HUES48 (cell line): ENCODE data around the gene DIDO1.

Experiments used
- H3K27ac ChIP-seq: one replicate; pipeline ENCODE4 v1.7.0; 2013; ENCODE audit warnings: low read depth, low read length, inconsistent platforms
- H3K27me3 ChIP-seq: 2 replicates; pipeline ENCODE4 v1.6.1; 2013; ENCODE audit warnings: mild to moderate bottlenecking, low read length; ENCODE audit not compliant: control insufficient read depth, insufficient read depth
- H3K36me3 ChIP-seq: 2 replicates; pipeline ENCODE4 v1.6.1; 2013; ENCODE audit warnings: low read length; ENCODE audit not compliant: control insufficient read depth, insufficient read depth
- H3K4me1 ChIP-seq: 2 replicates; pipeline ENCODE4 v1.6.1; 2013; ENCODE audit warnings: mild to moderate bottlenecking, low read length; ENCODE audit not compliant: control insufficient read depth, insufficient read depth
- H3K4me3 ChIP-seq: 2 replicates; pipeline ENCODE4 v1.5.1; 2013; ENCODE audit warnings: mild to moderate bottlenecking, low read depth, low read length
- H3K9ac ChIP-seq: 2 replicates; pipeline ENCODE4 v1.6.1; 2013; ENCODE audit warnings: mild to moderate bottlenecking, low read depth, low read length, moderate library complexity
- H3K9me3 ChIP-seq: 2 replicates; pipeline ENCODE4 v1.6.1; 2013; ENCODE audit warnings: low read length; ENCODE audit not compliant: control insufficient read depth, insufficient read depth

Gene DIDO1

DNA sequence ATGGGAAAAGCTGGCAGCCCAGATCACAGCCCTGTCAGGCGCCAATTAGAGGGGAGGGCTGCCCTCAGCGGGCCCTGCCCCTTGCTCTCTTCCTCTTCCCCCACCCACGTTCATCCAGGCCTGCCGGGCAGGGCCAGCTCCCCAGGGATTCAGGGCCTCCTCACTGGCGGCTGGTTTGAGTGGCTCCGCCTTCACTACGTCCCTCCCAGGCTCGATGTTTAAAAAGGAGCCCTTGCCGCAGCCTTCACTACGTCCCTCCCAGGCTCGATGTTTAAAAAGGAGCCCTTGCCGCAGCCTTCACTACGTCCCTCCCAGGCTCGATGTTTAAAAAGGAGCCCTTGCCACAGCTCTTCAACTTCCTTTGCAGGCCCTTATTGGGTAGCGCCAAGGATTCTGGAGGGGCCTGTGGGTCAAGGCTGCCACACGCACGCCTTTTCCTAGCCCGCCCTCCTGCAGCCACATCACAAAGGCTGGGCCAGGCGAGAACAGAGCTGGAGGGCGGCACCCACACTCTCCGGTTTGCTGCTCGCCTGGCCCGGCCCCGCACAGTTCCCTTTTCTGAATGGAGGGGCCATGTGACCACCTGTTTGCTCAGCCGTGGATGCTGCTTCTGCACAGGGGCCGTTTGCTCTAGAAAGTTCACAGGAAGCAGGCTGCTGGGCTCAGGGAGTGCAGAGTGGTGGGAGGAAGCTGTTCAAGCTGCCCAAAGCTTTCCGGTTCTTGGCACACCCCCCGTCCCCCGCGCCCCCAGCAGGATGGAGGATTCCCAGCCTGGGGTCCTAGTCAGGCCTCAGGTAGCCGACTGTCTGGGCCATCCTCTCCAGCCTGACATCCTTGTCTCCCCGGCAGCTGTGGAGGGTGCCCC, 27.8 kb upstream of the DIDO1 start:
- no peak overlapping the region for H3K9ac ChIP-seq
- H3K4me1 ChIP-seq, result peaks cover 20% of the 10 kb centered on the region
- H3K36me3 ChIP-seq, result peaks cover 30% of the 10 kb centered on the region
- peak overlapping the region; percentile 76 for H3K27ac ChIP-seq
- H3K9me3 ChIP-seq, result no peaks in the 10 kb centered on the region
- no peaks in the 10 kb centered on the region for H3K27me3 ChIP-seq
- peak overlapping the region; percentile 48 for H3K4me3 ChIP-seq

GRCh38 chr20:62952968-62953838, 26.9 kb upstream of the DIDO1 start:
- H3K36me3 ChIP-seq, result peaks cover 39% of the 10 kb centered on the region
- H3K4me3 ChIP-seq, result peak overlapping the region; percentile 48
- peak overlapping the region; percentile 76 for H3K27ac ChIP-seq
- H3K9me3 ChIP-seq, result no peaks in the 10 kb centered on the region
- H3K9ac ChIP-seq, result no peak overlapping the region
- H3K4me1 ChIP-seq, result peaks cover 20% of the 10 kb centered on the region
- no peaks in the 10 kb centered on the region for H3K27me3 ChIP-seq

DNA sequence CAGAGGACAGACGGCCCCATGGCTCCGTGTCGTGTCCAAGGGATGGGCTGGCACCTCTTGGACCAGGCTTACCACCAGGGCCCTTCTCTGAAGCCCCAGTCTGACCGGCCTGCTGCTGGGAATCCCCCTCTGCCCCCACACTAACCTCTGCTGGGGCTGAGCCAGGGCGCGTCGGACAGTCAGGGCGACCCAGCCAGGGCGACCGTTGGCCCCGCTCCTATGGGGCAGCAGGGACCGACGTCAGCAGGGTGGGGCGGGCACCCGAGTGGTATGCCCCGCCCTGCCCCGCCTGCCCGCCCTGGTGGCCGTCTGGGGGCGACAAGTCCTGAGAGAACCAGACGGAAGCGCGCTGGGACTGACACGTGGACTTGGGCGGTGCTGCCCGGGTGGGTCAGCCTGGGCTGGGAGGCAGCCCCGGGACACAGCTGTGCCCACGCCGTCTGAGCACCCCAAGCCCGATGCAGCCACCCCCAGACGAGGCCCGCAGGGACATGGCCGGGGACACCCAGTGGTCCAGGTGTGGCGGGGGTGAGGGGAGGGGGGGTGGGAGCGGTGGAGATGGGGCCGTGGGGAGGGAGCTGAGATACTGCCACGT, 26.2 kb upstream of the DIDO1 start, which contains the start of gene SLC17A9:
SLC17A9 (plus strand) TSS at position 337 of the 595 bp plus-strand sequence; CDS start at position 459, 122 bp downstream.
- Histone ChIP-seq H3K9ac (no peak within 1 kb of the TSS), H3K27ac (peak within 1 kb of the TSS; percentile 76), H3K36me3 (peaks cover 40% of the 10 kb centered on the region), H3K4me3 (peak within 1 kb of the TSS; percentile 54), H3K9me3 (no peaks in the 10 kb centered on the region), H3K4me1 (peaks cover 20% of the 10 kb centered on the region), H3K27me3 (no peaks in the 10 kb centered on the region)

GRCh38 chr20:62951896-62952372, 25.6 kb upstream of the DIDO1 start:
- Histone ChIP-seq H3K27me3 (no peaks in the 10 kb centered on the region), H3K9ac (no peak overlapping the region), H3K4me1 (peaks cover 20% of the 10 kb centered on the region), H3K4me3 (peak overlapping the region; percentile 54; the same call in 1 of the 2 replicates), H3K36me3 (peaks cover 41% of the 10 kb centered on the region), H3K9me3 (no peaks in the 10 kb centered on the region), H3K27ac (no peak overlapping the region)

- no peak overlapping the region for H3K27ac ChIP-seq
- H3K36me3 ChIP-seq, result peaks cover 42% of the 10 kb centered on the region
- no peak overlapping the region for H3K4me3 ChIP-seq
Measured at GRCh38 chr20:62951143-62951895, 25.0 kb upstream of the DIDO1 start.

DNA sequence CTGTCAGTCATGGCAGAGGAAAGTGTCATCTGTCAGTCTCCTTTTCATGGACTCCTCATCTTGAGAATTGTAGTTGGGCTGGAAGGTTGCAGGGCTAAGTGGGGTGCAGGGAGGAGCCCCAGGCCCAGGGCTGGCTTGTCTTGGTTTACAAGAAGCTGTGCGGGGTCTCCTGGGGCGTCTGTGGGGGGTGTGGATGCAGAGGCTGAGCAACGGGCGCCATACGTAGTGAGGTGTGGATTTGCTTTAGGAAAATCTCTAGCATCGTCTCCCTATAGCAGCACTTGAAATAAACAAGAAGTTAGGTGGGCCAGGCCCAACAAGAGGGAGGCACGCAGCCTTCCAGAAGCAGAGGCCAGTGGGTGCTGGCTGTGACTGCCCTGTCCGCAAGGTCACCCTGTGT, 24.4 kb upstream of the DIDO1 start:
- Histone ChIP-seq H3K4me3 (no peak overlapping the region), H3K4me1 (peaks cover 20% of the 10 kb centered on the region), H3K9ac (no peak overlapping the region), H3K9me3 (no peaks in the 10 kb centered on the region), H3K27me3 (no peaks in the 10 kb centered on the region), H3K36me3 (peaks cover 48% of the 10 kb centered on the region), H3K27ac (no peak overlapping the region)

More at GRCh38 chr20:62951143-62951895, 25.0 kb upstream of the DIDO1 start:
- Histone ChIP-seq H3K27me3 (no peaks in the 10 kb centered on the region), H3K9ac (no peak overlapping the region), H3K4me1 (peaks cover 20% of the 10 kb centered on the region), H3K9me3 (no peaks in the 10 kb centered on the region)

- Histone ChIP-seq H3K9ac (no peak overlapping the region), H3K4me3 (no peak overlapping the region), H3K27me3 (no peaks in the 10 kb centered on the region), H3K27ac (no peak overlapping the region), H3K4me1 (peaks cover 20% of the 10 kb centered on the region), H3K36me3 (peaks cover 55% of the 10 kb centered on the region), H3K9me3 (no peaks in the 10 kb centered on the region)
Measured at GRCh38 chr20:62949962-62950361, 23.7 kb upstream of the DIDO1 start.

DNA sequence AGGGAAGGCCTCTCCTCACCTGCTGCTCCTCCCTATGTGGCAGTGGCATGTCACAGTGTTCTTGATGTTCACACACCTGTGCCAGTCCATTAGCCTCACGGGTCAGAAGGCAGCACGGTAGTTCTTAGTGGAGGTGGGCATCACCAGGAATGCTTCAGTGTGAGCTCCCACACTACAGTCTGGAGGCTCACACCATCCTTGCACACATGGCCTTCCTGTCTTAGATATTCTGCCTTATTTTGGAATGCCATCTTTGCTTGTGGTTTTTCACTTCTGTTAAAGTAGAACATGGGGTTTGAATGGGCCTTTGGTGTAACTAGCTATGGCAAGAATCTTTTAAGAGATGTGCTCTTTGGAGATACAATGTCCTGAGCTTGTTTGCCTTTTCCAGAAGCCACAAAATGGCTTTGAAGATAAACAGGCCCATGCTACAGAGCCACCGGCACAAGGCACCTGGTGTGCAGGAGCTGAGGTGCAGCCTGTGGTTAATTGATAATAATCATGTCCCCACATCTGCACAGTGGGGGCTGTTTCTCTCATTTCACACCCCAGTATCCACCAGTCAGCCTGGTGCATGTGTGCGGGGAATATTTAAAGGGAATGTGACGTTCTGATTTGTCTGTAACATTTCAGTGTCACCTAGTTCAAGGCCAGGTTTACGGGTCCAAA, 23.0 kb upstream of the DIDO1 start:
- Histone ChIP-seq H3K27ac (no peak overlapping the region), H3K36me3 (peaks cover 62% of the 10 kb centered on the region), H3K4me1 (peaks cover 14% of the 10 kb centered on the region), H3K4me3 (no peak overlapping the region), H3K27me3 (no peaks in the 10 kb centered on the region), H3K9me3 (no peaks in the 10 kb centered on the region), H3K9ac (no peak overlapping the region)

- no peaks in the 10 kb centered on the region for H3K27me3 ChIP-seq
- H3K36me3 ChIP-seq, result peaks cover 78% of the 10 kb centered on the region
Measured at GRCh38 chr20:62947532-62948300, 21.4 kb upstream of the DIDO1 start.

More at GRCh38 chr20:62947532-62948300, 21.4 kb upstream of the DIDO1 start:
- no peak overlapping the region for H3K4me3 ChIP-seq
- H3K9ac ChIP-seq, result no peak overlapping the region
- H3K27ac ChIP-seq, result no peak overlapping the region
- peaks cover 5% of the 10 kb centered on the region; the same call in 1 of the 2 replicates for H3K4me1 ChIP-seq
- H3K9me3 ChIP-seq, result no peaks in the 10 kb centered on the region
